Measurements from ENCODE around the gene SCAMP5. TPM values are rescaled to one million over a fixed set of nuclear protein-coding genes. Genes with fewer than 3 reads are reported as not detected.

Gene SCAMP5
- total and polyA plus RNA-seq, 7 donors = 1.3 to 26.5 (median 3.9) TPM

DNA sequence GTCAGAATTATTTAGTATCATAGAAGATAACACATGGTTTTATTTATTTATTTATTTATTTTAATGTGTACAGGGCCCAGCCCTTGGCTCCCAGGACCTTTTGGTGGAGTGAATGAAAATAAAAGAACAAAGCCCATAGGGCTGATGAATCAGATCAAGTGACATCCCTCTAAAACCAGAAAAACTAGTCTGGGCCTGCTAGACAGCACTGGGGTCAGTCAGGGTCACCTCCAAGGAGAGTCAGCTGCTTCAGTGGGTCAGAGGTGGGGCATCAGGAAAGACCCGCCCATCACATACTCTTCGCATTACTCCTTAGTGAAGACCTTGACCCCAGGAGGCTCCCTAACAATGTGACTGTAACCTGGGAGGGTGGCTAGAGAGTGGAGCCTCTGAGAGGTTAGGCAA, 40.9 kb downstream of the SCAMP5 start:
- DNase-seq = no peak
- no peaks in the 10 kb centered on the region for H3K27me3 ChIP-seq
- no peaks in the 10 kb centered on the region for H3K4me1 ChIP-seq
- 30 to 79% methylated on average over 2 of the region's 2 CpGs for WGBS, 2 donors
- no peaks in the 10 kb centered on the region for H3K9me3 ChIP-seq
- intact Hi-C loops (cut with DNase I) = no loop called here
- TF ChIP-seq POLR2AphosphoS5 (IDR thresholded peaks at IDR 0.05) (no peak), EP300 (IDR thresholded peaks at IDR 0.05) (no peak), POLR2A (IDR thresholded peaks at IDR 0.05) (no peak)
- TF ChIP-seq, protein P1, sequence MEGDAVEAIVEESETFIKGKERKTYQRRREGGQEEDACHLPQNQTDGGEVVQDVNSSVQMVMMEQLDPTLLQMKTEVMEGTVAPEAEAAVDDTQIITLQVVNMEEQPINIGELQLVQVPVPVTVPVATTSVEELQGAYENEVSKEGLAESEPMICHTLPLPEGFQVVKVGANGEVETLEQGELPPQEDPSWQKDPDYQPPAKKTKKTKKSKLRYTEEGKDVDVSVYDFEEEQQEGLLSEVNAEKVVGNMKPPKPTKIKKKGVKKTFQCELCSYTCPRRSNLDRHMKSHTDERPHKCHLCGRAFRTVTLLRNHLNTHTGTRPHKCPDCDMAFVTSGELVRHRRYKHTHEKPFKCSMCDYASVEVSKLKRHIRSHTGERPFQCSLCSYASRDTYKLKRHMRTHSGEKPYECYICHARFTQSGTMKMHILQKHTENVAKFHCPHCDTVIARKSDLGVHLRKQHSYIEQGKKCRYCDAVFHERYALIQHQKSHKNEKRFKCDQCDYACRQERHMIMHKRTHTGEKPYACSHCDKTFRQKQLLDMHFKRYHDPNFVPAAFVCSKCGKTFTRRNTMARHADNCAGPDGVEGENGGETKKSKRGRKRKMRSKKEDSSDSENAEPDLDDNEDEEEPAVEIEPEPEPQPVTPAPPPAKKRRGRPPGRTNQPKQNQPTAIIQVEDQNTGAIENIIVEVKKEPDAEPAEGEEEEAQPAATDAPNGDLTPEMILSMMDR (IDR thresholded peaks at IDR 0.05) = no peak
- no peak overlapping the region for H3K4me3 ChIP-seq
- H3K27ac ChIP-seq = no peak overlapping the region
- H3K36me3 ChIP-seq = no peaks in the 10 kb centered on the region

DNA sequence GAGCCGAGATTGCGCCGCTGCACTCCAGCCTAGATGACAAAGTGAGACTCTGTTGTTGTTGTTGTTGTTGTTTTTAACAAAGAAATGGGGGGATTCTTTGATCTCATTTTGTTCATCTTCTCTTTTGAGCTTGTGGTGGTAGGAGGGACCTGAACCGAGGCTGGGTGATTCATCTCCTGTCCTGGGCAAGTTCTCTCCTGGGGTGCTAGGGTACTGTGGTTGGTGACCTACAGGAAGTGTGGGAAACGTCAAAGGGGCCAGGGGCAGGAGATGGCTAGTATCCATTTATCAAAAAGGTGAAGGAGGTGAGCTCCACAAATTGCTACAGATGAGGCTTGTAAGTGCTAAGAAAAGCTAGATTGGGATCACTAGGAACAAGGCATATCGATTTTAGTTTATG, 42.3 kb downstream of the SCAMP5 start:
- Histone ChIP-seq H3K4me3 (no peak overlapping the region), H3K4me1 (peaks cover 0 to 10% (median 7%) of the 10 kb centered on the region in 4 donors), H3K27ac (no peak overlapping the region), H3K27me3 (no peaks in the 10 kb centered on the region), H3K9me3 (no peaks in the 10 kb centered on the region), H3K36me3 (no peaks in the 10 kb centered on the region)
- TF ChIP-seq, protein P1 (IDR thresholded peaks at IDR 0.05) = no peak
- TF ChIP-seq POLR2A (IDR thresholded peaks at IDR 0.05) (no peak), POLR2AphosphoS5 (IDR thresholded peaks at IDR 0.05) (no peak), EP300 (IDR thresholded peaks at IDR 0.05) (no peak)
- intact Hi-C loops (cut with DNase I) = no loop called here
- 77 to 88% methylated on average over 6 of the region's 6 CpGs for WGBS, 2 donors
- DNase-seq = no peak

DNA sequence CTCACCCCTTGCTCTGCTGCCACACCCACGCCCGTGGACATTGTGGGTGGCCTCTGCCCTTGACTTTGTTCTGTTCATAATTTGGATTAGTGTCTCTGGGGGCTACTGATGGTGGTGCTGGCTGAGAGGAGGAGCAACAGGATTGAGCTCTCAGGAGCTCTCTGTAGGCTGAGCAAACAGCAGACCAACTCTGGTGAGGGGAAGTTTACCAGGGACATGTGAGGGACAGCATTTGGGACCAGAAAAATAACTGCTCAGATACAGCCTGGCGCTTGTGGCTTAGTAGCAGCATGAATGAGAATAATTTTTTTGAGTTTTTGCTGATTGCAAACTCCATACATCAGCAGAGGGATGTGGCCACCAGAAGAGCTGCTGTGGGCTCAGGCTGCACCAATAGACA, 42.9 kb downstream of the SCAMP5 start:
- TF ChIP-seq POLR2AphosphoS5 (IDR thresholded peaks at IDR 0.05) (no peak), POLR2A (IDR thresholded peaks at IDR 0.05) (no peak), EP300 (IDR thresholded peaks at IDR 0.05) (no peak)
- TF ChIP-seq, protein P1 (IDR thresholded peaks at IDR 0.05) = no peak
- Histone ChIP-seq H3K27ac (no peak overlapping the region), H3K4me1 (peaks cover 0 to 16% (median 12%) of the 10 kb centered on the region in 4 donors), H3K4me3 (no peak overlapping the region), H3K36me3 (no peaks in the 10 kb centered on the region), H3K9me3 (no peaks in the 10 kb centered on the region), H3K27me3 (no peaks in the 10 kb centered on the region)
- DNase-seq = no peak
- intact Hi-C loops (cut with DNase I) = no loop called here
- 62 to 76% methylated on average over 3 of the region's 3 CpGs for WGBS, 2 donors

DNA sequence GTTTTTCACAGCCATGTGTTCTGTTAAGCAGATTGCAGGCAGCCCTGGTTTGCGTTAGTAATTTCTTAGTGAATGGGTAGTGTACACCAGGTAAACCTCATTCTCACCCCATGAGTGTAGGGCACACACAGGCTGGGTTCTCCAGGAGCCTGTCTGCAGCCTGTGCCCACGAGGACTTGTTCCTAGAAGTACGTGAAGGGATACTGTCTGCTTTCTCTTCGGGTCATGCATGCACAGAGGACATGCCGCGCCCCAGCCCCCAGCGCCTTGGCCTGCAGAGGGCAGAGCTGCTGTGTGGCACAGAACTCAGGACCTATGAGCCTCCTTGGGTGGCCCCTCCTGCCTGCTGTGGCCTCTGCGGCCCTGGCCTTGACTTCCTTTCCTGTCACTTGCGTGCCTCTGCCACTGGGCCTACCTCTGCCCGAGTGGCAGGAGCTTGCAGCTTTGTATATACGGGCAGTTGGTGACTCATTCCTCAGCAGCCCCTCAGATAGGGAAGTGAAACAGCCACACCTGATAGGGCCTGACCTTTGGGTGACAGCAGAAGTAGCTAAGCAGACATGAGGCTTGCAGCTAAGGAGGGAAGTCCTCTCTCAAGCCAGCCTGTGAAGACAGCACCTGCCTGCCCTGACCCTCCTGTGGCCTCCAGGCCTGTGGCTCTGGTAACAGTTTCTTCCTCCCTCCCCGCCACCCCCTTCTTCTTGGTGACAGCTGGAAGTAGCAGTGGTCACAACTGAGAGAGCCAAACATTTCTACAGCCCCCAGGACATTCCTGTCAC, 47.6 kb downstream of the SCAMP5 start:
- TF ChIP-seq, protein P1 (IDR thresholded peaks at IDR 0.05) = peak in 3 of 4 experiments; percentile 7 to 53 (median 35)
- TF ChIP-seq POLR2A (IDR thresholded peaks at IDR 0.05) = no peak
- TF ChIP-seq POLR2AphosphoS5 (IDR thresholded peaks at IDR 0.05) = peak in 1 of 4 donors; percentile 66
- peak; percentile 84 for DNase-seq
- H3K36me3 ChIP-seq = no peaks in the 10 kb centered on the region
- H3K4me1 ChIP-seq = peaks cover 0 to 60% (median 47%) of the 10 kb centered on the region in 4 donors
- intact Hi-C loops (cut with DNase I) = loop anchor here (1.0 kb wide), 1 partner anchor 161 kb away; no protein-coding TSS in a partner anchor
- WGBS, 2 donors = 22 to 30% methylated on average over 12 of the region's 12 CpGs
- H3K27me3 ChIP-seq = no peaks in the 10 kb centered on the region
- no peaks in the 10 kb centered on the region for H3K9me3 ChIP-seq
- H3K27ac ChIP-seq = peak overlapping the region; percentile 73 to 84 (median 80)
- peak overlapping the region in 1 of 4 donors; percentile 20 for H3K4me3 ChIP-seq
